ENCODE data around the gene NEDD9.
A peak's percentile ranks its signal among the peaks of the same experiment; 100 is the strongest.

GRCh38 chr6:11264100-11264499 is 31.6 kb upstream of the NEDD9 start:
- peak; percentile 12; the same call in 1 of the 2 replicates for TF ChIP-seq CTCF (IDR thresholded peaks at IDR 0.05)
- TF ChIP-seq ZFX (IDR thresholded peaks at IDR 0.05; ENCODE audit: borderline replicate concordance): no peak
